Astrocyte of the cerebellum (primary cell): ENCODE measurements around the gene DGKD.

Experiments used
- DNase-seq: peaks from one replicate; pipeline ENCODE4 v3.0.0-alpha.2; 2011; ENCODE audit warnings: low read depth
- H3K4me3 ChIP-seq: 2 replicates; pipeline ENCODE4 v1.5.1; 2011; ENCODE audit warnings: mild to moderate bottlenecking, low read depth, low read length, moderate library complexity
- CTCF ChIP-seq: IDR thresholded peaks from 2 replicates; pipeline ENCODE4 v1.5.1; 2012; ENCODE audit warnings: low read length, low read depth, moderate library complexity, mild to moderate bottlenecking; ENCODE audit errors: missing control alignments
- in situ Hi-C: cut with HindIII; loops from 2 replicates; pipeline ENCODE4 v1.10.0; 2017; ENCODE audit warnings: low sequenced_read_pairs

DGKD gene

GRCh38 chr2:233435436-233436190 is 81.3 kb downstream of the DGKD start:
- H3K4me3 ChIP-seq = no peak overlapping the region
- no peak for DNase-seq
- in situ Hi-C loops = no loop called here
- no peak for TF ChIP-seq CTCF

GRCh38 chr2:233436191-233436581 is 81.9 kb downstream of the DGKD start:
- in situ Hi-C loops = no loop called here
- no peak for DNase-seq
- TF ChIP-seq CTCF = no peak
- H3K4me3 ChIP-seq = no peak overlapping the region

- TF ChIP-seq CTCF = no peak
- no peak overlapping the region for H3K4me3 ChIP-seq
- in situ Hi-C loops = no loop called here
- DNase-seq = no peak
Observed at GRCh38 chr2:233436691-233437438, 82.6 kb downstream of the DGKD start.

- in situ Hi-C loops = no loop called here
- H3K4me3 ChIP-seq = no peak overlapping the region
- no peak for DNase-seq
- TF ChIP-seq CTCF = no peak
Observed at GRCh38 chr2:233437439-233437955, 83.2 kb downstream of the DGKD start.

- in situ Hi-C loops = no loop called here
- no peak for TF ChIP-seq CTCF
- no peak for DNase-seq
- no peak overlapping the region for H3K4me3 ChIP-seq
Observed at GRCh38 chr2:233438573-233439147, 84.4 kb downstream of the DGKD start.

- H3K4me3 ChIP-seq = no peak overlapping the region
- DNase-seq = no peak
- in situ Hi-C loops = no loop called here
- TF ChIP-seq CTCF = no peak
Observed at GRCh38 chr2:233439191-233439590, 84.9 kb downstream of the DGKD start.
